ENCODE data around the gene MBTPS1. TPM values are rescaled to one million over a fixed set of nuclear protein-coding genes. Genes with fewer than 3 reads are reported as not detected.

MBTPS1 gene
- total and polyA plus RNA-seq, 10 of the 15 experiments (the other 5 are each of a cell fraction or from before 2014, with no cell fraction given), result 1.3 to 43.9 (median 35.2) TPM

GRCh38 chr16:84045818-84046470, 70.8 kb downstream of the MBTPS1 start:
- Histone ChIP-seq H3K9ac (ENCODE audit: control insufficient read depth, insufficient read depth, low read length) (no peak overlapping the region), H3K4me3 (no peak overlapping the region), H3K36me3 (ENCODE audit: control insufficient read depth in 2 of 2, insufficient read depth in 2 of 2, low read length in 1 of 2) (no peaks in the 10 kb centered on the region; a peak in 1 of 4 replicates), H3K27ac (ENCODE audit: control insufficient read depth, insufficient read depth) (no peak overlapping the region), H3K27me3 (replicated peaks in 1 of 2; ENCODE audit: control insufficient read depth in 2 of 2, insufficient read depth in 2 of 2, low read length in 1 of 2) (no peaks in the 10 kb centered on the region; a peak in 3 of 4 replicates), H3K9me3 (replicated peaks; ENCODE audit: control insufficient read depth, insufficient read depth, low read length) (no peaks in the 10 kb centered on the region), H3K4me2 (ENCODE audit: control insufficient read depth, insufficient read depth) (no peak overlapping the region), H3K4me1 (ENCODE audit: control insufficient read depth, insufficient read depth, low read length) (no peaks in the 10 kb centered on the region), H4K20me1 (ENCODE audit: control insufficient read depth, insufficient read depth) (no peaks in the 10 kb centered on the region), H3K79me2 (ENCODE audit: control insufficient read depth, insufficient read depth, low read length) (no peaks in the 10 kb centered on the region), H2AFZ (ENCODE audit: control insufficient read depth, low read depth, low read length) (no peak overlapping the region)
- intact Hi-C loops (cut with micrococcal nuclease; ENCODE audit: unreplicated experiment) (no loop called here), in situ Hi-C loops (cut with MboI) (no loop called here)
- FAIRE-seq, result no peak
- ChIA-PET RAD21 (ENCODE audit: unreplicated experiment) (no interaction called here), SMC1A (ENCODE audit: uncharacterized antibody, unreplicated experiment) (no interaction called here), POLR2A (no interaction called here), CTCF (interaction anchor here (0.6 to 1.5 kb wide), 2 partner anchors 17 to 54 kb away, joined by 3 to 4 read pairs; no protein-coding TSS in a partner anchor)
- no peak for TF ChIP-seq FOXM1 (IDR thresholded peaks at IDR 0.05; ENCODE audit: low read depth, low read length)
- BruUV-seq (replicated peaks), result no TSS peak
- DNase-seq (ENCODE audit: low read depth, low spot score), result no peak
- no peak for ATAC-seq
- 83% methylated on average over 19 of the region's 19 CpGs for WGBS (ENCODE audit: insufficient coverage, insufficient replicate concordance, low lambda C conversion rate, missing lambda C conversion rate)

DNA sequence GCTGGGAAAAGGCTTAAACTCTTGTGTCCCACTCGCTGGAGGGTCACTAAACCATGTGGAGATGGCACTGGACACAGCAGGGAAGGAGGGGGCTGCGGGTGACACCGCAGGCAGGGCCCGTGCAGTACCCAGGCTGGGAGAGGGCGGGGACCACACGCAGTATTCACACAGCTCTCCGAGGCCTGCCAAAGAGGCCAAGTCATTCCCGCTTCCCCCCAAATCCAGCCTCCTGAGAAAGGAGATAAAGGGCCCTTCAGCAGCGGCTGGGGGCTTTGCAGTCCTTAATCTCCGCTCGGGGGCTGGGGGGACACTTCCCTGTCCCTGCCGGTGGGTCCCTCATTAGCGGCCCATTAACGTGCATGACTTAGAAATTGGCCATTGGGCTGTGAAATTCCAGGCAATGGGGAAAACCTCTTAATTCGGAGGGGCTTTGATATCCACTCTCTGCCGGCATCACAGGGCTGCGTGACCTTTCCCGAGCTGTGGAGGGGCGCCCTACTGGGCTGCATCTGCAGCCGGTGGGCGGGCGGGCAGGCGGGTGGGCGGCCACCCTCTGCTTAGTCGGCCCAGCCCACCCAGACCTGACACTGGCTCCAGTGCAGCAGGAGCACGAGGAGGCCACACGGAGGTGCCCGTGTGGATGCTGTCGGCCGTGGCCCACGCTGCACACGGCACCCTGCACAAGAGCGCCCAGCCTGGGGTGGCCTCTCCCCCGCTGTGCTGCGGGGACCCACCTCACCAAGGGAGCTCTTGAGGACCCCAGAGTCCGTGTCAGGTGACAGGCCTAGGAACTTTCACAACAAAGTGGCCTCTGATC, 71.5 kb downstream of the MBTPS1 start:
- H3K27me3 ChIP-seq (replicated peaks in 1 of 2; ENCODE audit: control insufficient read depth in 2 of 2, insufficient read depth in 2 of 2, low read length in 1 of 2), result no peaks in the 10 kb centered on the region; a peak in 3 of 4 replicates
- SMC1A ChIA-PET (ENCODE audit: uncharacterized antibody, unreplicated experiment), result no interaction called here
- TF ChIP-seq YY1 (IDR thresholded peaks at IDR 0.05; ENCODE audit: low read depth, low read length) (no peak), ZNF207 (IDR thresholded peaks at IDR 0.05; ENCODE audit: borderline replicate concordance) (no peak), HDGF (IDR thresholded peaks at IDR 0.05) (no peak), NFYB (IDR thresholded peaks at IDR 0.05; ENCODE audit: insufficient read depth, low read depth, low read length) (no peak), EP300 (IDR thresholded peaks at IDR 0.05; ENCODE audit: borderline replicate concordance in 1 of 2, control insufficient read depth in 1 of 2, low read depth in 2 of 2, low read length in 2 of 2) (no peak), ZNF217 (IDR thresholded peaks at IDR 0.05) (no peak), GATAD2B (conservative IDR thresholded peaks at IDR 0.05; ENCODE audit: low read depth) (no peak), JUND (IDR thresholded peaks at IDR 0.05; ENCODE audit: low read depth, low read length) (no peak), FOXM1 (IDR thresholded peaks at IDR 0.05; ENCODE audit: low read depth, low read length) (no peak), SREBF1 (IDR thresholded peaks at IDR 0.05; ENCODE audit: low read length) (no peak), STAT1 (conservative IDR thresholded peaks at IDR 0.05) (no peak), ZNF622 (IDR thresholded peaks at IDR 0.05) (no peak)
- TF ChIP-seq, protein P1, sequence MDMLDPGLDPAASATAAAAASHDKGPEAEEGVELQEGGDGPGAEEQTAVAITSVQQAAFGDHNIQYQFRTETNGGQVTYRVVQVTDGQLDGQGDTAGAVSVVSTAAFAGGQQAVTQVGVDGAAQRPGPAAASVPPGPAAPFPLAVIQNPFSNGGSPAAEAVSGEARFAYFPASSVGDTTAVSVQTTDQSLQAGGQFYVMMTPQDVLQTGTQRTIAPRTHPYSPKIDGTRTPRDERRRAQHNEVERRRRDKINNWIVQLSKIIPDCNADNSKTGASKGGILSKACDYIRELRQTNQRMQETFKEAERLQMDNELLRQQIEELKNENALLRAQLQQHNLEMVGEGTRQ (IDR thresholded peaks at IDR 0.05; ENCODE audit: borderline replicate concordance, low read depth, low read length), result no peak
- RAD21 ChIA-PET (ENCODE audit: unreplicated experiment), result no interaction called here
- no peaks in the 10 kb centered on the region; a peak in 1 of 4 replicates for H3K36me3 ChIP-seq (ENCODE audit: control insufficient read depth in 2 of 2, insufficient read depth in 2 of 2, low read length in 1 of 2)
- CTCF ChIA-PET, result interaction anchor here (1.5 kb wide), 1 partner anchor 18 kb away, joined by 4 read pairs; no protein-coding TSS in a partner anchor
- no peaks in the 10 kb centered on the region for H4K20me1 ChIP-seq (ENCODE audit: control insufficient read depth, insufficient read depth)
- WGBS (ENCODE audit: insufficient coverage, insufficient replicate concordance, low lambda C conversion rate, missing lambda C conversion rate), result 62% methylated on average over 26 of the region's 36 CpGs
- H3K9ac ChIP-seq (ENCODE audit: control insufficient read depth, insufficient read depth, low read length), result no peak overlapping the region
- no peak overlapping the region for H3K27ac ChIP-seq (ENCODE audit: control insufficient read depth, insufficient read depth)
- no peak overlapping the region for H3K4me2 ChIP-seq (ENCODE audit: control insufficient read depth, insufficient read depth)
- no peaks in the 10 kb centered on the region for H3K79me2 ChIP-seq (ENCODE audit: control insufficient read depth, insufficient read depth, low read length)
- POLR2A ChIA-PET, result no interaction called here
- H3K9me3 ChIP-seq (replicated peaks; ENCODE audit: control insufficient read depth, insufficient read depth, low read length), result no peaks in the 10 kb centered on the region
- DNase-seq (ENCODE audit: low read depth, low spot score) (no peak), FAIRE-seq (no peak), ATAC-seq (no peak)
- no peaks in the 10 kb centered on the region for H3K4me1 ChIP-seq (ENCODE audit: control insufficient read depth, insufficient read depth, low read length)
- no peak overlapping the region for H2AFZ ChIP-seq (ENCODE audit: control insufficient read depth, low read depth, low read length)
- BruUV-seq (replicated peaks), result no TSS peak
- intact Hi-C loops (cut with micrococcal nuclease; ENCODE audit: unreplicated experiment), result no loop called here
- no peak overlapping the region for H3K4me3 ChIP-seq
- in situ Hi-C loops (cut with MboI), result no loop called here

Data from GM12878 (cell line).